CD1c-positive myeloid dendritic cell (primary cell): ENCODE results near the gene GTF3C1.
"Not testable (repeated sequence)": the region's sequence is repeated elsewhere in the genome, so short reads cannot be mapped to it uniquely, and the experiment has no call there.

ENCODE experiments used
- DNase-seq: peaks from one replicate; pipeline ENCODE4 v3.0.0-alpha.2; 2016; ENCODE audit errors: extremely low spot score

GTF3C1 gene

GRCh38 chr16:27462846-27463682, 86.6 kb downstream of the GTF3C1 start:
- no peak for DNase-seq

GRCh38 chr16:27462200-27462845, 87.4 kb downstream of the GTF3C1 start:
- DNase-seq, result no peak

GRCh38 chr16:27461483-27462171, 88.1 kb downstream of the GTF3C1 start:
- DNase-seq, result no peak

- no peak for DNase-seq
Measured at GRCh38 chr16:27460663-27461482, 88.8 kb downstream of the GTF3C1 start.

GRCh38 chr16:27460213-27460612, 89.5 kb downstream of the GTF3C1 start:
- DNase-seq, result no peak

- DNase-seq, result no peak
Measured at GRCh38 chr16:27458987-27459688, 90.6 kb downstream of the GTF3C1 start.

- no peak for DNase-seq
Measured at GRCh38 chr16:27458258-27458657, 91.5 kb downstream of the GTF3C1 start.

- DNase-seq, result not testable (repeated sequence)
Measured at GRCh38 chr16:27457605-27457900, 92.2 kb downstream of the GTF3C1 start.

GRCh38 chr16:27455700-27456099, 94.0 kb downstream of the GTF3C1 start:
- no peak for DNase-seq

GRCh38 chr16:27453494-27453825, 96.3 kb downstream of the GTF3C1 start:
- DNase-seq, result no peak

GRCh38 chr16:27452569-27453493, 96.9 kb downstream of the GTF3C1 start:
- no peak for DNase-seq

- DNase-seq, result no peak
Measured at GRCh38 chr16:27450196-27450549, 99.5 kb downstream of the GTF3C1 start.

- DNase-seq, result peak; percentile 36
Measured at GRCh38 chr16:27449434-27450195, 100.1 kb downstream of the GTF3C1 start.

- no peak for DNase-seq
Measured at GRCh38 chr16:27448532-27449433, 100.9 kb downstream of the GTF3C1 start.

GRCh38 chr16:27447301-27447700, 102.4 kb downstream of the GTF3C1 start:
- DNase-seq, result no peak

GRCh38 chr16:27446721-27447120, 103.0 kb downstream of the GTF3C1 start:
- peak; percentile 30 for DNase-seq

- no peak for DNase-seq
Measured at GRCh38 chr16:27445502-27446175, 104.1 kb downstream of the GTF3C1 start.

GRCh38 chr16:27444470-27444869, 105.2 kb downstream of the GTF3C1 start:
- no peak for DNase-seq
